Activated naive CD8-positive, alpha-beta T cell treated with anti-CD3 and anti-CD28 coated beads, Interleukin-2, amount 50 U/mL, for 16 hours (primary cell): ENCODE measurements around the gene CCNB1.
"Not testable (repeated sequence)": the region's sequence is repeated elsewhere in the genome, so short reads cannot be mapped to it uniquely, and the experiment has no call there.

Experiments used
- DNase-seq: peaks from one replicate; pipeline ENCODE4 v3.0.0-alpha.2; 2020; ENCODE audit warnings: low read depth, low spot score

CCNB1 gene

GRCh38 chr5:69166686-69167492 lies at the start of gene CCNB1:
Gene CCNB1, plus strand, starts transcription at chr5:69167150. Its CDS starts 113 bp downstream, at chr5:69167263.
- peak; percentile 97 for DNase-seq

- no peak for DNase-seq
Observed at GRCh38 chr5:69129413-69129812, 37.5 kb upstream of the CCNB1 start.

- DNase-seq, result no peak
Observed at GRCh38 chr5:69130241-69130640, 36.7 kb upstream of the CCNB1 start.

GRCh38 chr5:69131304-69131703 lies 35.6 kb upstream of the CCNB1 start:
- DNase-seq, result no peak

DNA sequence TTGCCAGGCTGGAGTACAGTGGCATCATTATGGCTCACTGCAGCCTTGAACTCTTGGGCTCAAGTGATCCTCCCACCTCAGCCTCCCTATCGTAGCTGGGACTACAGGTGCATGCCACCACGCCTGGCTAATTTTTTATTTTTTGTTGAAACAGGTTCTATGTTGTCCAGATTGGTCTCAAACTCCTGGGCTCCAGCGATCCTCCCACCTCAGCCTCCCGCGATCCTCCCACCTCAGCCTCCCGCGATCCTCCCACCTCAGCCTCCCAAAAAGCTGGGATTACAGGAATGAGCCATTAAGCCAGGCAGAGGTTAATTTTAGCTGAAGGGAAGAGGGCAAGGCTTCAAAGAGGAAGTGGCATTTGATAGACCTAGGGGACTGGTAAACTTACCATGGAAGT lies 32.8 kb upstream of the CCNB1 start:
- no peak for DNase-seq

DNA sequence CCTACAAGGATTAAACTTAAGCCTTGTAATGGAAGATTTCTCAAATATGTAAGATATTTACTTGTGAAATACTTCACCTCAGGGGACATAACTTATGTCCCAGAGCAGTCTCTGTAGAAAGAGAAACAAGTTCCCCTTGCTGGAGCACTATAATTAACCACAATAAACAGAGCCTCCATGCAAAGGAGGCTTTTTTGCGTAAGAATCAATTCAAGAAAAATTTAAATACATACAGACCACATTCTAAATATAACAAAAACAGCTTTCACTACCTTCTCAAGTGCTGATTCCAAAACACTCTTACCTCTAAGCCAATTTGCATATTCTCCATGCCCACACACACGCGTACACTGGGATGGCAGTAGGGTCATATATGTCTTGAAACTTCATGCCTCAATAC lies 30.7 kb upstream of the CCNB1 start:
- DNase-seq, result no peak

DNA sequence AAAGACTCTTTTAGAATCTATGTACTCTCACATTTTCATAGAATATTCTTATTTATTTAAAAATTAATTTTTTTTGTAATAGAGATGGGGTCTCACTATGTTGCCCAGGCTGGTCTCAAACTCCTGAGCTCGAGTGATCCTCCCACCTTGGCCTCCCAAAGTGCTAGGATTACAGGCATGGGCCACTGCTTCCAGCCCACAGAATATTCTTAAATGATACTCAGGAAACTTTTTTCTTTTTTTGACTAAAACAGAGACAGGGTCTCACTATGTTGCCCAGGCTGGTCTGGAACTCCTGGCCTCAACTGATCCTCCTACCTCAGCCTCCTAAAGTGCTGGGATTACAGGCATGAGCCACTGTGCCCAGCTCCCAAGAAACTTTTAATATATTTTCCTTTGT lies 29.7 kb upstream of the CCNB1 start:
- DNase-seq, result not testable (repeated sequence)

DNA sequence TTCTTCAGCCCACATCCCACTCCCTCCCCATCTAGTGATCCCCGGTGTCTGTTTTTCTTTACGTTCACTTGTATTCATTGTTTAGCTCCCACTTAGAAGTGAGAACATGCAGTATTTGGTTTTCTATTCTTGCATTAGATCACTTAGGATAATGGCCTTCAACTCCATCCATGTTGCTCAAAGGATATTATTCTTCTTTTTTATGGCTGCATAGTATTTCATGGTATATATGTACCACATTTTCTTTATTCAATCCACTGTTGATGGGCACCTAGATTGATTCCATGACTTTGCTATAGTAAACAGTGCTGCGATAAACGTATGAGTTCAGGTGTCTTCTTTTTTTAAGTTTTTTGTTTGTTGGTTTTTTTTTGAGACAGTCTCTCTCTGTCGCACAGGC lies 29.1 kb upstream of the CCNB1 start:
- no peak for DNase-seq

DNA sequence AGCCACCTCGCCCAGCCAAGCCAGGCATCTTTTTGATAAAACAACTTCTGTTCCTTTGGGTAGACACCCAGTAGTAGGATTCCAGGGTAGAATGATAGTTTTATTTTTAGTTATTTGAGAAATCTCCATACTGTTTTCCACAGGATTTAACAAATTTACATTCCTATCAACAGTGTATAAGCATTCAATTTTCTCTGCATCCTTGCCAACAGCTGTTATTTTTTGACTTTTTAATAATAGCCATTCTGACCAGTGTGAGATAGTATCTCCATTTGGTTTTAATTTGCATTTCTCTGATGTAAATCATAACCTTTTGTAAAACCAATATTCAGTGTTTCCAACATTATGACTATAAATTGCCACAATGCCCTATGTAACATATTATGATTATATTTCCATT lies 28.2 kb upstream of the CCNB1 start:
- no peak for DNase-seq

GRCh38 chr5:69140239-69140638 lies 26.7 kb upstream of the CCNB1 start:
- DNase-seq, result not testable (repeated sequence)

- no peak for DNase-seq
Observed at GRCh38 chr5:69140827-69141226, 26.1 kb upstream of the CCNB1 start.

GRCh38 chr5:69148576-69148975 lies 18.4 kb upstream of the CCNB1 start:
- DNase-seq, result not testable (repeated sequence)

GRCh38 chr5:69148981-69149675 lies 17.8 kb upstream of the CCNB1 start:
- no peak for DNase-seq

- DNase-seq, result no peak
Observed at GRCh38 chr5:69149676-69150010, 17.3 kb upstream of the CCNB1 start.

DNA sequence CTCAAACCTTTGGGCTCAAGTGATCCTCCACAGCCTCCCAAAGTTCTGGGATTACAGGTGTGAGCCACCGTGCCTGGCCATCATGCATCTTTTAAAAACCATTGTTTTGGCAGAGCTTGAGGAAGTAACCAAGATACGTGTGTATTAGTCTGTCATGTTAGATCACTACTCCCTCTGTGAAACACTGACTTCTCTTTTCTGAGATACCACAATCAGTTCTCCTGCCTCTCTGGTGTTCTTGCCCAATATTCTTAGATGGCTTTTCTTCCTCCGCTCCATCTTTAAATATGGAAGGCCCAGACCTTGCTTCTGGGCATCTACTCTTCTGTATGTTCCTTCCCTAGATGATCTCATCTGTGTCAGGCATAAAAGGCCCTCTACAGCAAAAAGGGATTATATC lies 14.2 kb upstream of the CCNB1 start:
- no peak for DNase-seq

DNA sequence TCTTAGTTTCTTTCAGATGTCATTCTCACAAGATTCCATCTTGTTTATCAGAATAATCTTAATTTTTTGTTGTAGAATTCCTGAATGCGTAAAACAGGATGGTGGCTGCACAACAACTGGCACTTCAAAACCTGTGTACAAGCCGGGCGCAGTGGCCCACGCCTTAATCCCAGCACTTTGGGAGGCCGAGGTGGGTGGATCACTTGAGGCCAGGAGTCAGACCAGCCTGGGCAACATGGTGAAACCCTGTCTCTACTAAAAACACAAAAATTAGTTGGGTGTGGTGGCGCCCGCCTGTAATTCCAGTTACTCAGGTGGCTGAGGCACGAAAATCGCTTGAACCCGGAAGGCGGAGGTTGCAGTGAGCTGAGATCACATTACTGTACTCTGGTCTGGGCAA lies 10.5 kb upstream of the CCNB1 start:
- DNase-seq, result no peak

DNA sequence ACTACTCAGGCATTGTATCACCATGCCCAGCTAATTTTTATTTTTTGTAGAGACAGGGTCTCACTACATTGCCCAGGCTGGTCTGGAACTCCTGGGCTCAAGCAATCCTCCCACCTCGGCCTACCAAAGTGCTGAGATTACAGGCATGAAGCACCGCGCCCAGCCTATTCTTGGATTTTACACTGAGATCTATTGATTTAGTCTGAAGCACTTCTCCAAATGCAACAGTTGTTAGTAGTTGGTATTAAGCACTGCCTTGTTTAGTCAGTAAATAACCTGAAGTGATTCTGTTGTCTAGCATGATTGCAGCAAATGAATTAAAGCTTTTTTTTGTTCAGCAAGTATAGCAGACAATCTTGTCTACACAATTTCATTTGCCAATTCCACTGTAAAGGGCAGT lies 8.9 kb upstream of the CCNB1 start:
- no peak for DNase-seq

- no peak for DNase-seq
Observed at GRCh38 chr5:69160651-69161050, 6.3 kb upstream of the CCNB1 start.

DNA sequence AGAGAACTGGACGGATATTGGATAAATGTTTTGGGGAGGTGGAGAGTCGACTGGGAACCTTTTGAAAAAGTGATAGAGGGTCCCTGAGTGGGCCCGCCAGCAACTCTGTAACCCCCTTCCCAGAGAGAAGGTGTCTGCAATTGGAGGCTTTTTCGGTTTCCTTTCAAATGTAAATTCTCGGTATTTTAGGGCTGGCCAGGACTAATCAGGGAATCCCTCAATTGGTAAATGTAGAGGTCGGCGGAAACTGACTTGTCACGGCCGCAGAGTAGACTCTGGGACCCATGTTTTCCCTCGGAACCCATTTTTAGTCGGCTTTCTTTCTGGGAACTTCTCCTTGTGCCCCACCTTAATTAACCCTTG lies 524 bp downstream of the CCNB1 start:
- no peak for DNase-seq

- no peak for DNase-seq
Observed at GRCh38 chr5:69167929-69168328, 979 bp downstream of the CCNB1 start.

DNA sequence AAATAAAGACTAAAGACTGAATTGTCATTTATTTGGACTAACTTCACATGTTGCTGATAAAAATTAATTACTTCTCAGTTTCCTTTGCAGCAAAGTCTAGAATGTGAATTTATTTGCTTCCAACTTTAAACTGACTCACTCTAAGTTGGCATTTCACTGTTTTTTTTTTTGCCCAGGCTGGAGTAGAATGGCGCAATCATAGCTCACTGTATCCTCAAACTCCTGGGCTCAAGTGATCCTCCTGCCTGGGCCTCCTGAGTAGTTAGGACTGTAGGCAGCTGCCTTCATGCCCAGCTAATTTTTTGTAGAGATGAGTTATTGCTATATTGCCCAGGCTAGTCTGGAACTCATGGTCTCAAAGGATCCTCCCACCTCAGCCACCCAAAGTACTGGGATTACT lies 3.5 kb downstream of the CCNB1 start:
- DNase-seq, result no peak

- no peak for DNase-seq
Observed at GRCh38 chr5:69170969-69171368, 4.0 kb downstream of the CCNB1 start.

DNA sequence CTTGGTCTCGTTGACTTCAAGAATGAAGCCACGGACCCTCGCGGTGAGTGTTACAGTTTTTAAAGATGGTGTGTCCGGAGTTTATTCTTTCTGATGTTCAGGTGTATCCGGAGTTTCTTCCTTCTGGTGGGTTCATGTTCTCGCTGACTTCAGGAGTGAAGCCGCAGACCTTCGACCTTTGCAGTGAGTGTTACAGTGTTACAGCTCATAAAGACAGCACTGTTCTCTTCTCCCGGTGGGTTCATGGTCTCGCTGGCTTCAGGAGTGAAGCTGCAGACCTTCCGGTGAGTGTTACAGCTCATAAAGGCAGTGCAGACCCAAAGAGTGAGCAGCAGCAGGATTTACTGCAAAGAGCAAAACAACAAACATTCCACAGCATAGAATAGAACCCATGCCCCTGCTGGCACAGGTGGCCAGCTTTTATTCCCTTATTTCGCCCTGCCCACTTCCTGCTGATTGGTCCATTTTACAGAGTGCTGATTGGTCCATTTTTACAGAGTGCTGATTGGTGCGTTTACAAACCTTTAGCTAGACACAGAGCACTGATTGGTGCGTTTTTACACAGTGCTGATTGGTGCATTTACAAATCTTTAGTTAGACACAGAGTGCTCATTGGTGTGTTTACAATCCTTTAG lies 14.8 kb downstream of the CCNB1 start:
- DNase-seq, result not testable (repeated sequence)
